ENCODE results near the gene HS6ST3.
"Not testable (repeated sequence)": the region's sequence is repeated elsewhere in the genome, so short reads cannot be mapped to it uniquely, and the experiment has no call there.

HS6ST3 gene

GRCh38 chr13:96115368-96115767, 25.5 kb downstream of the HS6ST3 start:
- not testable (repeated sequence) for H2BK15ac ChIP-seq (ENCODE audit: low read depth, poor library complexity, severe bottlenecking); H3K23ac ChIP-seq (ENCODE audit: low read length in 2 of 2)

GRCh38 chr13:96119921-96120320, 30.0 kb downstream of the HS6ST3 start:
- no peak for DNase-seq
- no peaks in the 10 kb centered on the region for H3K36me3 ChIP-seq (ENCODE audit: control insufficient read depth in 1 of 2, insufficient read depth in 2 of 2, low read depth in 1 of 2, low read length in 2 of 2)
- H3K4ac ChIP-seq (ENCODE audit: low read depth in 1 of 2, low read length in 2 of 2), result no peak overlapping the region
- H4K91ac ChIP-seq (ENCODE audit: low read length), result no peak overlapping the region
- H2BK15ac ChIP-seq (ENCODE audit: low read depth, poor library complexity, severe bottlenecking), result no peak overlapping the region
- no peak overlapping the region for H3K27ac ChIP-seq (ENCODE audit: low read length, poor library complexity, severe bottlenecking)
- H3K23ac ChIP-seq (ENCODE audit: low read length in 2 of 2), result no peak overlapping the region
- H3K4me2 ChIP-seq (ENCODE audit: low read length, poor library complexity, severe bottlenecking), result no peak overlapping the region
- no peak overlapping the region for H3K14ac ChIP-seq (ENCODE audit: low read length in 2 of 2)
- no peak overlapping the region for H2AK5ac ChIP-seq (ENCODE audit: low read length, severe bottlenecking)
- WGBS, result 88% methylated on average over 1 of the region's 1 CpG
- H4K8ac ChIP-seq (ENCODE audit: low read length), result no peak overlapping the region
- H2BK120ac ChIP-seq (ENCODE audit: low read depth, low read length), result no peak overlapping the region
- no peak overlapping the region for H3K4me3 ChIP-seq (ENCODE audit: insufficient read depth in 1 of 2, low read depth in 1 of 2, low read length in 2 of 2)
- H2AFZ ChIP-seq (ENCODE audit: low read depth, low read length), result no peak overlapping the region
- H3K79me1 ChIP-seq (replicated peaks; ENCODE audit: low read length, poor library complexity, severe bottlenecking), result no peaks in the 10 kb centered on the region
- no peak overlapping the region for H3K9ac ChIP-seq (ENCODE audit: low read length)
- H3K9me3 ChIP-seq (ENCODE audit: control insufficient read depth, low read length), result no peaks in the 10 kb centered on the region
- H3K27me3 ChIP-seq (ENCODE audit: control insufficient read depth in 1 of 2, insufficient read depth in 1 of 2, low read length in 2 of 2), result no peaks in the 10 kb centered on the region
- no peak overlapping the region for H2BK5ac ChIP-seq (ENCODE audit: low read depth, low read length, poor library complexity, severe bottlenecking)
- H2BK12ac ChIP-seq (ENCODE audit: low read length in 2 of 2), result no peak overlapping the region
- no peaks in the 10 kb centered on the region for H3K4me1 ChIP-seq (ENCODE audit: control insufficient read depth, insufficient read depth, low read depth, low read length)
- no peak overlapping the region for H3K18ac ChIP-seq (ENCODE audit: low read depth in 1 of 2, low read length in 2 of 2)

More at GRCh38 chr13:96115368-96115767, 25.5 kb downstream of the HS6ST3 start:
- H3K4ac ChIP-seq (ENCODE audit: low read depth in 1 of 2, low read length in 2 of 2); H3K79me1 ChIP-seq (replicated peaks; ENCODE audit: low read length, poor library complexity, severe bottlenecking); H3K27ac ChIP-seq (ENCODE audit: low read length, poor library complexity, severe bottlenecking); H2AFZ ChIP-seq (ENCODE audit: low read depth, low read length); H3K4me2 ChIP-seq (ENCODE audit: low read length, poor library complexity, severe bottlenecking); H3K4me3 ChIP-seq (ENCODE audit: insufficient read depth in 1 of 2, low read depth in 1 of 2, low read length in 2 of 2); H3K36me3 ChIP-seq (ENCODE audit: control insufficient read depth in 1 of 2, insufficient read depth in 2 of 2, low read depth in 1 of 2, low read length in 2 of 2); H3K9ac ChIP-seq (ENCODE audit: low read length); H2BK5ac ChIP-seq (ENCODE audit: low read depth, low read length, poor library complexity, severe bottlenecking); DNase-seq; H2BK12ac ChIP-seq (ENCODE audit: low read length in 2 of 2); H4K8ac ChIP-seq (ENCODE audit: low read length); H3K27me3 ChIP-seq (ENCODE audit: control insufficient read depth in 1 of 2, insufficient read depth in 1 of 2, low read length in 2 of 2); H3K9me3 ChIP-seq (ENCODE audit: control insufficient read depth, low read length); H2BK120ac ChIP-seq (ENCODE audit: low read depth, low read length); H3K14ac ChIP-seq (ENCODE audit: low read length in 2 of 2); H3K4me1 ChIP-seq (ENCODE audit: control insufficient read depth, insufficient read depth, low read depth, low read length); H2AK5ac ChIP-seq (ENCODE audit: low read length, severe bottlenecking); H4K91ac ChIP-seq (ENCODE audit: low read length); H3K18ac ChIP-seq (ENCODE audit: low read depth in 1 of 2, low read length in 2 of 2): not testable (repeated sequence)
- WGBS, result 93% methylated on average over 1 of the region's 2 CpGs

- Histone ChIP-seq H3K27me3 (ENCODE audit: control insufficient read depth in 1 of 2, insufficient read depth in 1 of 2, low read length in 2 of 2) (no peaks in the 10 kb centered on the region), H3K18ac (ENCODE audit: low read depth in 1 of 2, low read length in 2 of 2) (no peak overlapping the region), H4K8ac (ENCODE audit: low read length) (no peak overlapping the region), H3K79me1 (replicated peaks; ENCODE audit: low read length, poor library complexity, severe bottlenecking) (no peaks in the 10 kb centered on the region), H3K4me2 (ENCODE audit: low read length, poor library complexity, severe bottlenecking) (no peak overlapping the region), H2BK12ac (ENCODE audit: low read length in 2 of 2) (no peak overlapping the region), H2BK15ac (ENCODE audit: low read depth, poor library complexity, severe bottlenecking) (no peak overlapping the region), H3K14ac (ENCODE audit: low read length in 2 of 2) (peak overlapping the region in 1 of 2 experiments; percentile 49), H3K9me3 (ENCODE audit: control insufficient read depth, low read length) (no peaks in the 10 kb centered on the region), H3K23ac (ENCODE audit: low read length in 2 of 2) (no peak overlapping the region), H2BK120ac (ENCODE audit: low read depth, low read length) (no peak overlapping the region), H3K9ac (ENCODE audit: low read length) (no peak overlapping the region), H2AK5ac (ENCODE audit: low read length, severe bottlenecking) (no peak overlapping the region), H2AFZ (ENCODE audit: low read depth, low read length) (no peak overlapping the region), H3K4me3 (ENCODE audit: insufficient read depth in 1 of 2, low read depth in 1 of 2, low read length in 2 of 2) (no peak overlapping the region), H3K36me3 (ENCODE audit: control insufficient read depth in 1 of 2, insufficient read depth in 2 of 2, low read depth in 1 of 2, low read length in 2 of 2) (no peaks in the 10 kb centered on the region), H4K91ac (ENCODE audit: low read length) (no peak overlapping the region), H2BK5ac (ENCODE audit: low read depth, low read length, poor library complexity, severe bottlenecking) (no peak overlapping the region), H3K27ac (ENCODE audit: low read length, poor library complexity, severe bottlenecking) (no peak overlapping the region), H3K4me1 (ENCODE audit: control insufficient read depth, insufficient read depth, low read depth, low read length) (no peaks in the 10 kb centered on the region), H3K4ac (ENCODE audit: low read depth in 1 of 2, low read length in 2 of 2) (no peak overlapping the region)
- no peak for DNase-seq
- WGBS, result 37% methylated on average over 3 of the region's 3 CpGs
Measured at GRCh38 chr13:96130818-96131340, 41.0 kb downstream of the HS6ST3 start.

GRCh38 chr13:96141032-96141431, 51.1 kb downstream of the HS6ST3 start:
- DNase-seq, result peak; percentile 29
- no peak overlapping the region for H4K8ac ChIP-seq (ENCODE audit: low read length)
- no peaks in the 10 kb centered on the region for H3K36me3 ChIP-seq (ENCODE audit: control insufficient read depth in 1 of 2, insufficient read depth in 2 of 2, low read depth in 1 of 2, low read length in 2 of 2)
- H3K9me3 ChIP-seq (ENCODE audit: control insufficient read depth, low read length), result no peaks in the 10 kb centered on the region
- H2BK15ac ChIP-seq (ENCODE audit: low read depth, poor library complexity, severe bottlenecking), result no peak overlapping the region
- H3K27me3 ChIP-seq (ENCODE audit: control insufficient read depth in 1 of 2, insufficient read depth in 1 of 2, low read length in 2 of 2), result no peaks in the 10 kb centered on the region
- no peaks in the 10 kb centered on the region for H3K79me1 ChIP-seq (replicated peaks; ENCODE audit: low read length, poor library complexity, severe bottlenecking)
- no peak overlapping the region for H3K27ac ChIP-seq (ENCODE audit: low read length, poor library complexity, severe bottlenecking)
- no peak overlapping the region for H3K14ac ChIP-seq (ENCODE audit: low read length in 2 of 2)
- H3K18ac ChIP-seq (ENCODE audit: low read depth in 1 of 2, low read length in 2 of 2), result no peak overlapping the region
- no peaks in the 10 kb centered on the region for H3K4me1 ChIP-seq (ENCODE audit: control insufficient read depth, insufficient read depth, low read depth, low read length)
- H3K4ac ChIP-seq (ENCODE audit: low read depth in 1 of 2, low read length in 2 of 2), result no peak overlapping the region
- H2BK5ac ChIP-seq (ENCODE audit: low read depth, low read length, poor library complexity, severe bottlenecking), result no peak overlapping the region
- 86% methylated on average over 3 of the region's 3 CpGs for whole genome bisulfite sequencing
- no peak overlapping the region for H3K4me2 ChIP-seq (ENCODE audit: low read length, poor library complexity, severe bottlenecking)
- no peak overlapping the region for H4K91ac ChIP-seq (ENCODE audit: low read length)
- no peak overlapping the region for H2BK12ac ChIP-seq (ENCODE audit: low read length in 2 of 2)
- no peak overlapping the region for H3K23ac ChIP-seq (ENCODE audit: low read length in 2 of 2)
- no peak overlapping the region for H3K4me3 ChIP-seq (ENCODE audit: insufficient read depth in 1 of 2, low read depth in 1 of 2, low read length in 2 of 2)
- no peak overlapping the region for H2AFZ ChIP-seq (ENCODE audit: low read depth, low read length)
- H2BK120ac ChIP-seq (ENCODE audit: low read depth, low read length), result no peak overlapping the region
- H3K9ac ChIP-seq (ENCODE audit: low read length), result no peak overlapping the region
- no peak overlapping the region for H2AK5ac ChIP-seq (ENCODE audit: low read length, severe bottlenecking)
